ENCODE data around the gene OTOF. TPM values are rescaled to one million over a fixed set of nuclear protein-coding genes. Genes with fewer than 3 reads are reported as not detected.

Gene OTOF
- polyA plus RNA-seq, 3 donors = 0.51 TPM; not detected in 2

DNA sequence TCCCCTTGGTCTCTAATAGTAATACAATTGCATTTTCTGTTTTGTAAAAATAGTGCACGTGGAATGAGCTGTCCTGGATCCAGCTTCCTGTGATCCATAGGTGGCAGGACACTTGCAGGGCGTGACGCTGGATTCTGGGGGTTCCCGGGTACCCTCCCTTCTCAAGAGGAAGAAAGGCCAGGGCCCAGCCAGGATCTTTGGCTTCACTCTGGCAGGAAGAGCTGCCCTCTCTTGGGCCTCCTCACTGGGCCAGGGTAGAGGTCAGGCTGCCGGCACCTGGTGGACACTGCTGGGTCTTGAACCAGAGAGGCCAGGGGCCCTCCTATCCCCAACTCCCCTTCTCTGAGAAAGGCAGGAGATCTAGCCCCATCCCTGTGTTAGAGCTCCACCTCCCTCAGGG is 37.8 kb upstream of the OTOF start:
- DNase-seq = no peak
- no peak overlapping the region for H3K27ac ChIP-seq (ENCODE audit: low read depth in 1 of 2, low read length in 2 of 2)
- H3K36me3 ChIP-seq (replicated peaks in 1 of 2; ENCODE audit: control insufficient read depth in 1 of 2, insufficient read depth in 2 of 2, low read length in 2 of 2) = no peaks in the 10 kb centered on the region
- WGBS (ENCODE audit: insufficient coverage) = 100% methylated on average over 3 of the region's 5 CpGs
- H3K4me1 ChIP-seq (ENCODE audit: control insufficient read depth in 1 of 2, insufficient read depth in 2 of 2, low read length in 2 of 2) = no peaks in the 10 kb centered on the region
- no peak overlapping the region for H3K4me3 ChIP-seq (replicated peaks in 1 of 3; ENCODE audit: low read depth in 2 of 3, low read length in 3 of 3)
- Mint-ChIP-seq H3K4me3 (no peak overlapping the region), H3K4me1 (no peaks in the 10 kb centered on the region), H3K27ac (no peak overlapping the region), H3K9me3 (no peaks in the 10 kb centered on the region), H3K27me3 (ENCODE audit: low read depth in 3 of 3) (peaks cover 5 to 22% (median 9%) of the 10 kb centered on the region in 3 donors), H3K36me3 (no peaks in the 10 kb centered on the region)
- H4K20me1 ChIP-seq (ENCODE audit: insufficient read depth, low read length) = no peaks in the 10 kb centered on the region
- H3K79me2 ChIP-seq (ENCODE audit: insufficient read depth, low read length) = no peaks in the 10 kb centered on the region
- no peaks in the 10 kb centered on the region for H3K9me3 ChIP-seq (replicated peaks in 1 of 2; ENCODE audit: control insufficient read depth in 1 of 2, insufficient read depth in 1 of 2, low read length in 2 of 2)
- H3K4me2 ChIP-seq (replicated peaks; ENCODE audit: extremely low read depth, low read length, poor library complexity, severe bottlenecking) = no peak overlapping the region
- TF ChIP-seq, protein P1, sequence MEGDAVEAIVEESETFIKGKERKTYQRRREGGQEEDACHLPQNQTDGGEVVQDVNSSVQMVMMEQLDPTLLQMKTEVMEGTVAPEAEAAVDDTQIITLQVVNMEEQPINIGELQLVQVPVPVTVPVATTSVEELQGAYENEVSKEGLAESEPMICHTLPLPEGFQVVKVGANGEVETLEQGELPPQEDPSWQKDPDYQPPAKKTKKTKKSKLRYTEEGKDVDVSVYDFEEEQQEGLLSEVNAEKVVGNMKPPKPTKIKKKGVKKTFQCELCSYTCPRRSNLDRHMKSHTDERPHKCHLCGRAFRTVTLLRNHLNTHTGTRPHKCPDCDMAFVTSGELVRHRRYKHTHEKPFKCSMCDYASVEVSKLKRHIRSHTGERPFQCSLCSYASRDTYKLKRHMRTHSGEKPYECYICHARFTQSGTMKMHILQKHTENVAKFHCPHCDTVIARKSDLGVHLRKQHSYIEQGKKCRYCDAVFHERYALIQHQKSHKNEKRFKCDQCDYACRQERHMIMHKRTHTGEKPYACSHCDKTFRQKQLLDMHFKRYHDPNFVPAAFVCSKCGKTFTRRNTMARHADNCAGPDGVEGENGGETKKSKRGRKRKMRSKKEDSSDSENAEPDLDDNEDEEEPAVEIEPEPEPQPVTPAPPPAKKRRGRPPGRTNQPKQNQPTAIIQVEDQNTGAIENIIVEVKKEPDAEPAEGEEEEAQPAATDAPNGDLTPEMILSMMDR (IDR thresholded peaks at IDR 0.05) = no peak
- H3K9ac ChIP-seq (ENCODE audit: insufficient read depth, low read length, poor library complexity, severe bottlenecking) = no peak overlapping the region
- H3K27me3 ChIP-seq (ENCODE audit: control insufficient read depth in 2 of 2, insufficient read depth in 2 of 2, low read length in 2 of 2) = no peaks in the 10 kb centered on the region
- intact Hi-C loops (cut with micrococcal nuclease) = no loop called here
- no peak overlapping the region for H2AFZ ChIP-seq (ENCODE audit: insufficient read depth, low read depth, low read length, poor library complexity, severe bottlenecking)

DNA sequence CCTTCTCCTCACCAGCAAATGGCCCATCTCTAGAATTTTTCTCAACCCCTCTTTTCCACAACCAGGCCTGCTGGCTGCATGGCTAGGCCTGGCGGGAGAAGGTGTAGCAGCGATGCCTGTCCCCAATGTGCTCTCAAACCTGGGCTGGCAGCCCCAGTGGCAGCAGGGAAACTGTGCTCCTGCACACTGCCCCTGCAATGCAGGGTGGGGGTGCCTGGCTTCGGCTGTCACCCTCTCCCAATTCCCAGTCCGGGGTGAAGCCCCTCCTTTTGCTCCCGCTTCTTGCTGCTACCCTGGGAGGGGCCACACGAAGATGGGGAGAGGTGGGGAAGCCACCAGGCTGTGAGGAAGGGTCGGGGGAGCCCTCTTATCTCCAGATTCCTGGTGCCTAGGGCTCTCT is 36.1 kb upstream of the OTOF start:
- peak overlapping the region in 1 of 7 donors; percentile 14 for H3K27ac Mint-ChIP-seq
- DNase-seq = no peak
- Histone ChIP-seq H4K20me1 (ENCODE audit: insufficient read depth, low read length) (no peaks in the 10 kb centered on the region), H3K27me3 (ENCODE audit: control insufficient read depth in 2 of 2, insufficient read depth in 2 of 2, low read length in 2 of 2) (no peaks in the 10 kb centered on the region), H3K79me2 (ENCODE audit: insufficient read depth, low read length) (no peaks in the 10 kb centered on the region), H3K4me2 (replicated peaks; ENCODE audit: extremely low read depth, low read length, poor library complexity, severe bottlenecking) (no peak overlapping the region), H2AFZ (ENCODE audit: insufficient read depth, low read depth, low read length, poor library complexity, severe bottlenecking) (no peak overlapping the region), H3K27ac (ENCODE audit: low read depth in 1 of 2, low read length in 2 of 2) (no peak overlapping the region), H3K9me3 (replicated peaks in 1 of 2; ENCODE audit: control insufficient read depth in 1 of 2, insufficient read depth in 1 of 2, low read length in 2 of 2) (no peaks in the 10 kb centered on the region), H3K9ac (ENCODE audit: insufficient read depth, low read length, poor library complexity, severe bottlenecking) (no peak overlapping the region), H3K36me3 (replicated peaks in 1 of 2; ENCODE audit: control insufficient read depth in 1 of 2, insufficient read depth in 2 of 2, low read length in 2 of 2) (no peaks in the 10 kb centered on the region), H3K4me3 (replicated peaks in 1 of 3; ENCODE audit: low read depth in 2 of 3, low read length in 3 of 3) (no peak overlapping the region), H3K4me1 (ENCODE audit: control insufficient read depth in 1 of 2, insufficient read depth in 2 of 2, low read length in 2 of 2) (no peaks in the 10 kb centered on the region)
- peaks cover 1 to 15% (median 7%) of the 10 kb centered on the region in 3 donors for H3K27me3 Mint-ChIP-seq (ENCODE audit: low read depth in 3 of 3)
- H3K36me3 Mint-ChIP-seq = no peaks in the 10 kb centered on the region
- 90% methylated on average over 4 of the region's 7 CpGs for WGBS (ENCODE audit: insufficient coverage)
- H3K9me3 Mint-ChIP-seq = no peaks in the 10 kb centered on the region
- no peaks in the 10 kb centered on the region for H3K4me1 Mint-ChIP-seq
- no peak overlapping the region for H3K4me3 Mint-ChIP-seq
- TF ChIP-seq, protein P1 (IDR thresholded peaks at IDR 0.05) = no peak
- intact Hi-C loops (cut with micrococcal nuclease) = no loop called here

Measured in CD14-positive monocyte (primary cell).